GM12875 (cell line): ENCODE measurements around the gene MYO18B.

Experiments
- H3K4me3 ChIP-seq: one replicate; pipeline ENCODE4 v1.5.1; 2011; ENCODE audit warnings: low read depth, low read length, control low read depth
- CTCF ChIP-seq: IDR thresholded peaks from 2 replicates; pipeline ENCODE4 v1.5.1; 2011; ENCODE audit warnings: low read depth, mild to moderate bottlenecking, control low read depth, inconsistent platforms, low read length, moderate library complexity, borderline replicate concordance; ENCODE audit not compliant: insufficient read depth

The MYO18B gene

GRCh38 chr22:25712661-25713400 is 29.2 kb upstream of the MYO18B start:
- TF ChIP-seq CTCF: no peak
- H3K4me3 ChIP-seq: no peak overlapping the region

GRCh38 chr22:25714070-25714469 is 27.9 kb upstream of the MYO18B start:
- no peak for TF ChIP-seq CTCF

GRCh38 chr22:25714739-25715138 is 27.2 kb upstream of the MYO18B start:
- no peak overlapping the region for H3K4me3 ChIP-seq
- no peak for TF ChIP-seq CTCF

More at GRCh38 chr22:25714070-25714469, 27.9 kb upstream of the MYO18B start:
- H3K4me3 ChIP-seq: no peak overlapping the region

GRCh38 chr22:25716637-25717036 is 25.4 kb upstream of the MYO18B start:
- TF ChIP-seq CTCF: no peak
- no peak overlapping the region for H3K4me3 ChIP-seq

GRCh38 chr22:25718135-25718840 is 23.7 kb upstream of the MYO18B start:
- no peak for TF ChIP-seq CTCF

GRCh38 chr22:25722223-25722622 is 19.8 kb upstream of the MYO18B start:
- no peak overlapping the region for H3K4me3 ChIP-seq
- no peak for TF ChIP-seq CTCF

More at GRCh38 chr22:25718135-25718840, 23.7 kb upstream of the MYO18B start:
- H3K4me3 ChIP-seq: no peak overlapping the region

GRCh38 chr22:25722626-25723025 is 19.4 kb upstream of the MYO18B start:
- no peak for TF ChIP-seq CTCF
- H3K4me3 ChIP-seq: no peak overlapping the region
